ENCODE measurements around the gene TRAPPC2B.
"Not testable (repeated sequence)": the region's sequence is repeated elsewhere in the genome, so short reads cannot be mapped to it uniquely, and the experiment has no call there.

TRAPPC2B gene

DNA sequence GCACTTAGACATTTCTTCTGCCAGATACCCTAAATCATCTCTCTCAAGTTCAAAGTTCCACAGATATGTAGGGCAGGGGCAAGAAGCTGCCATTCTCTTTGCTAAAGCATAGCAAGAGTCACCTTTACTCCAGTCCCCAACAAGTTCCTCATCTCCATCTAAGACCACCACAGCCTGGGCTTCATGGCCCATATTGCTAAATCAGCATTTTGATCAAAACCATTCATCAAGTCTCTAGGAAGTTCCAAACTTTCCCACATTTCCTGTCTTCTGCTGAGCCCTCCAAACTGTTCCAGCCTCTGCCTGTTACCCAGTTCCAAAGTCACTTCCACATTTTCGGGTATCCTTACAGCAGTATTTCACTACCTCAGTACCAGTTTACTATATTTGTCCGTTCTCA is 11.3 kb downstream of the TRAPPC2B start:
- not testable (repeated sequence) for DNase-seq (ENCODE audit: low spot score)

DNA sequence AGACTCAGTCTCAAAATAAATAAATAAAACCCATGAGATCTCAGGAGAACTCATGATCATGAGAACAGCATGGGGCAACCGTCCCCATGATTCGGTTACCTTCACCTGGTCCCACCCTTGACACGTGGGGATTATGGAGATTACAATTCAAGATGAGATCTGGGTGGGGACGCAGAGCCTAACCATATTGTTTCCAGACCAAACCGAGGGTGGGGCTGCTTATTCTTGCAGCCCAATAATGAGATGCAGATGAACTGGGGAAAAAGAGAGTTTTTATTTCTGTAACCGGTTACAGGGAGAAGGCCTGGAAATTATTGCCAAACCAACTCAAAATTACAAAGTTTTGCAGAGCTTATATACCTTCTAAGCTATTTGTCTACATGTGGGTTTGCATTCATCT is 12.8 kb downstream of the TRAPPC2B start:
- no peak for DNase-seq (ENCODE audit: low spot score)

DNA sequence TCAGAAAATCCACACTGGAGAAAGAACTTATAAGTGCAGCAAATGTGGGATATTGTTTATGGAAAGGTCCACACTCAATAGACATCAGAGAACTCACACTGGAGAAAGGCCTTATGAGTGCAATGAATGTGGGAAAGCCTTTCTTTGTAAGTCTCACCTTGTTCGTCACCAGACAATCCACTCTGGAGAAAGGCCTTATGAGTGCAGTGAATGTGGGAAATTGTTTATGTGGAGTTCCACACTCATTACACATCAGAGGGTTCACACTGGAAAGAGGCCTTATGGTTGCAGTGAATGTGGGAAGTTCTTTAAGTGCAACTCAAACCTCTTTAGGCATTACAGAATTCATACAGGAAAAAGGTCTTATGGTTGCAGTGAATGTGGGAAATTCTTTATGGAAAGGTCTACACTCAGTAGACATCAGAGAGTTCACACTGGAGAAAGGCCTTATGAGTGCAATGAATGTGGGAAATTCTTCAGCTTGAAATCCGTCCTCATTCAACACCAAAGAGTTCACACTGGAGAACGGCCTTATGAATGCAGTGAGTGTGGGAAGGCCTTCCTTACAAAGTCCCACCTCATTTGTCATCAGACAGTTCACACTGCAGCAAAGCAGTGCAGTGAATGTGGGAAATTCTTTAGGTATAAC is 14.3 kb downstream of the TRAPPC2B start:
- no peak for DNase-seq (ENCODE audit: low spot score)

DNA sequence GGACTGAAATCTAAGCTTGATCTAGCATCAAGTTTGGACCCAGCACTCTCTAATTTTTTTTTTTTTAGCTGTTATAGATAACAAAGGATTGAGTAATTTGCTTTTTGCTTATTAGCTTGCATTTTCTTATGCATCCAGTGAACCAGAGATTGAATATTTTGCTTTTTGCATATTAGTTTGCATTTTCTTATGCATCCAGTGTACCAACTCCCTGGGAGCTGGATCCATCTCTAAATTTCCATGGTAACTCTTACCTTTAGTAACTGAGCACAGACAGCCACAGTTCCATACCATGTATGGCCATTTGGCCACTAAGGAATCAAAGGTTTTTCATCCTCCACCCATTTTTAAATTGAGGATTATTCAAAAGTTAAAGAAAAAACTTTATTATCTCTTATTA is 17.6 kb downstream of the TRAPPC2B start:
- no peak for DNase-seq (ENCODE audit: low spot score)

DNA sequence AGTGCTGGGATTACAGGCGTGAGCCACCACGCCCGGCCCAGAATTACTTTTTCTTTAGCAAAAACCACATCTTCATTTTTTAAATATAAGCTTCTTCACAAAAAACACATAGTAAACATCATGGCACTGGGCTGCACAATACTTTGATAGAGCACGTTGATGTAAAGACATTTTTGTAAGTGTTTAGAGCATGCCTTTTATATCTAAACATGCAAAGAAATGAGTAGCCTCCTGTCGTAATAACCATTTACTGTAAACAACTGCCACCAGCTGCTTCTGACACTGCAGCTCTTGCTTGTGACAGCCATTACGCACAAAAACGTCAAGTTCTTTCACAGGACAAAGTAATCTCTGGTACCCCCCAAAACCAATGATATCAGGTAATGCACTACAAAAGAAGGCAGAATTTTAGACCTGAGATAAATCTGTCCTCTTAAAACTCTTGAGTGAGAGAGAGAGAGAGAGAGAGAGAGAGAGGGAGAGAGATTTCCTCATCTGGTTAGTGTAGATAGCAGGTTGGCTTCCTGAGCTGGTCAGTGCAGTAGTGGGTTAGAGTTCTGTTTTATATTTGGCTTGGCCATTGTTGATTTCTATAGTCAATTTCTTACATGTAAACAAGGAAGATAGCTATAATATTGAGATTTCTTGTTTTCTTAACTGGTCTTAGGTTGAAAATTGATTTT is 19.6 kb downstream of the TRAPPC2B start:
- DNase-seq (ENCODE audit: low spot score) = no peak

DNA sequence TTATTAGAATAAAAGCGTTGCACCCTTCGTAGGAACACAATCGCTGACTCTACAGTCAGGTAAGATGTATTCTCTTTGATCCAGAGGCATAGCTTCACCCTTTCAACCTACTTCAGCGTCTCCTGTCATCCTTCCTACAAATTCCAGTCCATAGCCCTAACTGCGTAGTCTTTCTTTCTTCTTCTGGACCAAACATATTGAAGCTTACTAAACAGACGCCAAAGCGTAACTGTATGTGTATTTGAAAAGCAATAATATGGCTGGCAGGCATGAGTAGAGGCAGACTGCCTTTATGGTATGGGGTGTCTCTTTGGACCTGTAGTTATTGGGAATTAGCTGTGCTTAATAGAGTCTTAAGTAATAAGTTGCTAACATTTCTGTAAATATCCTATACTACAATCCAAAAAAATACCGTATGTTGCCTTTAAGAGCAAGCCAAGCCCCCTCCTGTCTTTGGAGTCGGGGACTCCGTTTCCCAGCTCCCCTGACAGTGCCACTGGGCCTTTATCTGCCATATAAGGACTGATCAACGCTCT is 25.9 kb downstream of the TRAPPC2B start:
- DNase-seq (ENCODE audit: low spot score) = no peak

DNA sequence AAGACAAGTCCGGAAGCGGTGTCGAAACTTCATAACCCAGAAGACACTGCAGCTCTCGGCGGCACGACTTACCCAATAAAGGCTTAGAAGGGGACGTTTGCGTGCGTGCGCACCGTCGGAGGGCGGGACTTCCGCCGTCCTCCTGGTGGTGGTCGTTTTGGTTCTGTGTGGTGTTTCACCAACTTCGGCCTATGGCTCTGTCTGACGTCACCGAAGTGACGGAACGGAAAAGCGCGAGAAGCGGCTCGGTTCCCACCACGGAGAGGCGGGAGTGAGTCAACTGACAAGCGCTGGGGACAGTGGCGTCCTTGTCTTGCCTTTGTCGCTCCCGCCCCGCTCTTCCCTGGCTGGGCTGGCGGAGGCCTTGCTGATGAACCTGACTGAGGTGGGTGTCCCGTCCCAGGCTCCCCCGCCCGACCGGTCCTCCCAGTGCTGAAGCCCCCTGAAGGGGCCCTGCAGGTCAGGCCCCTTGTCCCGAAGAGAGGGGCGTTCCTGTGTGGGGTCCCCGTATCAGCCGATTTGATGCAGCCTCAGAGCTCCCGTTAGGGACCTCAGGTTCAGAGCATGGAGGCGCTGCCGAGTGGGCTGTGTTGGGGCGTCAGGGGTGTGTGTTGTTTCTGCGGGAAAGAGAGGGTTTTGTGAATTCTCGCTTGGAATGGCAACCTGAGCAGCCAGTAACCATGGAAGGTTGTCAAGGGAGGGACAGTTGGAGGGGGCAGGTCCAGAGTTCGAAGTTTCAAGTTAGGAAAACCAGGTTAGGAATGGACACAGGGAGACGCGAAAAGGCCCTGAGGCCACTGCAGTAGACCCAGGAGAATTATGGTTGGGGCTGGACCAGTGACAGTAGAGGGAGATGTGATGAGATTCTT is 26.6 kb downstream of the TRAPPC2B start, which contains the start of gene ZNF548:
ZNF548 (plus strand) TSS at position 125 of the 869 bp plus-strand sequence; CDS start at position 371, 246 bp downstream.
- peak; percentile 99 for DNase-seq (ENCODE audit: low spot score)

DNA sequence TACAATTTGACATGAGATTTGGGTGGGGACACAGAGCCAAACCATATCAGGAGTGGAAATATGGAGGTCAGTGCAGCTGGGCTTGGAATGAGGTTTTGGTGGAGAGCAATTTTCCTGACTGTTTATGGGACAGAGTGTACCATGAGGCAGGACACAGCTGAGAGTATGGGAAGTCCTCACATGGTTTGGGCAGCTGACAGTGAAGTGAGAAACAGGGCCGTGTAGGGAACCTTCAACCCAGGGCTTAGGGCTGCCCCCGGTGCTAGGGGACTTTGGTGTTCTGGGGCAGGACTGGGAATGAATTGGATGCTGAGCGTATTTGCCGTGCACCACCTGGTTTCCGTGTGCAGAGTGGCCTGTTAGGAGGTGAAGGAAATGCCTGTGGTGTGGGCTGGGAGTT is 32.4 kb downstream of the TRAPPC2B start:
- DNase-seq (ENCODE audit: low spot score) = no peak

DNA sequence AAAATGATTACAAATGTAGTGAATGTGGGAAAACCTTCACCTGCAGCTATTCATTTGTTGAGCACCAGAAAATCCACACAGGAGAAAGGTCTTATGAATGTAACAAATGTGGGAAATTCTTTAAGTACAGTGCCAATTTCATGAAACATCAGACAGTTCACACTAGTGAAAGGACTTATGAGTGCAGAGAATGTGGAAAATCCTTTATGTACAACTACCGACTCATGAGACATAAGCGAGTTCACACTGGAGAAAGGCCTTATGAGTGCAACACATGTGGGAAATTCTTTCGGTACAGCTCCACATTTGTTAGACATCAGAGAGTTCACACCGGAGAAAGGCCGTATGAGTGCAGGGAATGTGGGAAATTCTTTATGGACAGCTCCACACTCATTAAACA is 35.5 kb downstream of the TRAPPC2B start:
- DNase-seq (ENCODE audit: low spot score) = no peak

DNA sequence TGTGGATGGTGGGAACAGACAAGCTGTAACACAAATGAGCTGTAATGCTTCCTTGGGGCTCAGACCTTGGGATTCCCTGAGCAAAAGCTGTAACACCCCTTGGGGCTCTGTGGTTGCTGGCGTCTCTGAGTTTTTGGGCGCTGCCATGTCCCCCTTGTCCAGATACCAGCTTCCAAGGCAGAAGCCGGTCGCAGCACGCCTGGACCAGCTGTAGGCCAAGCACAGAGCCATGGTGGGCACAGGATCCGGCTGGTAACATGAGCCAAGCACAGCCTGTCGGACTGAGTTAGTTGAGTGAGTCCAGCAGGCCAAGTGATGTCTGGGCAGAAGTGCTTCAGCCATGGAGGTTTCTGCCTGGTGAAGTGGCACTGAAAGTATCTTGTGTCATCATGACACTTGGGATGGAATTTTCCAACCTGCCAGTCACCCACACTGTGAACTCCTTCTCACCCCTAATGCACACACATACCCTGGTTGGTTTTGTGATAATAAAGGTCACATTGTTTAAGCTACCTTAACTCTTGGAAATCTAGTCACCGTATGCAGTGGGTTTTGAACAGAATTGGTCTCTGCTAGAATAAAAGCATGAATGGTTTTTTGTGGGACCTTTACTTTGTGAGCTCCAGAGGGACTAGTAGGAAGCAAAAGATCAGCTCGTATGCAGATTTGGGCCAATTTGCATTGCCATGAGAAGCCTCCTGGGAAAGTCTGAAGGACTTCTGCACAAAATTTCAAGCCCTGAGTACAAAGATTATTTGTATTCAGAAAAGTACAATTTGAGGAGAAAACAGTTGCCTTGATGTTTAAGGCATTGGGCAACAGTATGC is 40.6 kb downstream of the TRAPPC2B start:
- DNase-seq (ENCODE audit: low spot score) = no peak

DNA sequence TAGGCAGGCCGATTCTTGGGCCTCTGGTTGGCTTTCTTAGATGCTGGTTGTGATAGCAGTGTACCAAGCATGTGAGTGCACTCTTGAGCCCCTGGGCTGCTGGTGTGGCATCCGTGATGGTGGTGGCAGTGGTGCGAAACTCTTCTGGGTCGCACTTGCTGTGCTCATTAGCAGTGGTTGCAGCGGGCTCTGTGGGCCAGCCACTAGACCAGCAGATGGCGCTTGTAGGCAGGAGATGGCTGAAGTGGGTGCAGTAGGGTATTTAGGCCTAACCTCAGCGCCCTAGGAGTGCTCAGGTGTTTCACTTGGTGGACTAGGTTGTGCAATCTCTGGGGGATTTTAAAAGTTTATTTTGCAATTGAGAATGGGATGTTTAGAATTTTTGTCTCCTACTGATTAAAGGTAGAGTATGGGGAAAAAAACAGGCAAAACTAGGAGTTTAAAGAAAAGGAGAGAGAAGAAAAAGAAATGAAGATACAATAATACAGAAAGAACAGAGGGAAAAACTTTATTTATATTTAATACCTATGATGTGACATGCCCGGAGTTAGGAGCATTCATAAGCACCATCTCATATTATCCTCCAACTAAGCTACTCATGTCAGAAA is 43.3 kb downstream of the TRAPPC2B start:
- DNase-seq (ENCODE audit: low spot score) = peak; percentile 80

DNA sequence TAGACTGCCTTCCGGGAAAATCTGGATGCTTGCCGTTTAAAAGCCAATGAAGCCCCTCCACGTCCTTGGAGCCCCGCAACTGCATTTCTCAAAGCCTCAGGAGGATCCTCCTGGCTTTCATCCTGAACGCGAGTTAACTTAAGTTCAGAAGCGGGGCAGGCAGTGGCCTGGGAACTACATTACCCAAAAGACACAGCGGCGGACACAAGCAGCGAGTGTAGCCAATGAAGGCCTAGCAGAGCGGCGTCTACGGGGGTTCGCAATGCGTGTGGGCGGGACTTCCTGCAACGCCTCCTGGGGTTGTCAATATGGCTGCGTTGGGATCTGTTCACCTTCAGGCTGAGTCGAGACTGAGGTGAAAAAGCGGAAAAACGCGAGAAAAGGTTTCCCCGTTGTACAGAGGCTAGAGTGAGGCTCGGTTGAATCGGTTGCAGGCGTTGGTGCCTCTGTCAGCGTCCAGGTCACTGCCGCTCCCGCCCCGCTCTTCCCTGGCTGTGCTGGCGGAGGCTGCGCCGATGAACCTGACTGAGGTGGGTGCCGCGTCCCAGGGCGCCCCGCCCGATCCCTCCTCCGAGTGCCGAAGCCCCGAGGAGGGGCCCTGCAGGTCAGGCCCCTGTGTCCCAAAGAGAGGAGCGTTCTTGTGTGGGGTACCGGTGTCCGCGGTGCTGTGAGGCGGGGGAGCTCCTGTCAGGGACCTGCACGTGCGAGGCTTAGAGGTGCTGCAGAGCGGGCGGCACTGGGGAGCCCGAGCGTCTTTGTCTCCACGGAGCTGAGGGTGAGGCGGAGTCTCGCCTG is 47.7 kb downstream of the TRAPPC2B start, which contains the start of gene ZNF17:
ZNF17 (plus strand) TSS at position 285 of the 795 bp plus-strand sequence. CDS start 2,455 bp downstream, outside the sequence.
- peak; percentile 90 for DNase-seq (ENCODE audit: low spot score)

Data from ecto neural progenitor cell (in vitro differentiated cells).